Stimulated activated CD8-positive, alpha-beta memory T cell treated with anti-CD3 and anti-CD28 coated beads, Interleukin-12 subunit alpha, Interleukin-12 subunit beta, amount 100 ng/mL, for 1 hour (primary cell): ENCODE data around the gene CDK14.

Source experiments
- DNase-seq: peaks from one replicate; pipeline ENCODE4 v3.0.0-alpha.2; 2020; ENCODE audit warnings: low read depth

CDK14 gene

GRCh38 chr7:91005841-91006240, 409.7 kb downstream of the CDK14 start:
- no peak for DNase-seq

- no peak for DNase-seq
Observed at GRCh38 chr7:91007371-91007770, 411.2 kb downstream of the CDK14 start.

GRCh38 chr7:91013078-91013477, 417.0 kb downstream of the CDK14 start:
- DNase-seq, result no peak

GRCh38 chr7:91019686-91020385, 423.7 kb downstream of the CDK14 start:
- DNase-seq, result no peak

GRCh38 chr7:91020636-91021385, 424.7 kb downstream of the CDK14 start:
- no peak for DNase-seq

- no peak for DNase-seq
Observed at GRCh38 chr7:91021956-91022355, 425.8 kb downstream of the CDK14 start.

- no peak for DNase-seq
Observed at GRCh38 chr7:91025906-91026390, 429.8 kb downstream of the CDK14 start.

GRCh38 chr7:91029688-91030087, 433.6 kb downstream of the CDK14 start:
- DNase-seq, result no peak

GRCh38 chr7:91030680-91031380, 434.7 kb downstream of the CDK14 start:
- no peak for DNase-seq

GRCh38 chr7:91031757-91032156, 435.6 kb downstream of the CDK14 start:
- no peak for DNase-seq

GRCh38 chr7:91033574-91033973, 437.5 kb downstream of the CDK14 start:
- no peak for DNase-seq

GRCh38 chr7:91034459-91035368, 438.6 kb downstream of the CDK14 start:
- no peak for DNase-seq

- DNase-seq, result no peak
Observed at GRCh38 chr7:91039033-91039432, 442.9 kb downstream of the CDK14 start.

GRCh38 chr7:91041141-91041540, 445.0 kb downstream of the CDK14 start:
- no peak for DNase-seq

- no peak for DNase-seq
Observed at GRCh38 chr7:91041901-91042484, 445.9 kb downstream of the CDK14 start.

GRCh38 chr7:91043186-91043585, 447.1 kb downstream of the CDK14 start:
- no peak for DNase-seq

GRCh38 chr7:91043924-91044645, 448.0 kb downstream of the CDK14 start:
- DNase-seq, result no peak

- no peak for DNase-seq
Observed at GRCh38 chr7:91045606-91046005, 449.5 kb downstream of the CDK14 start.

- no peak for DNase-seq
Observed at GRCh38 chr7:91046322-91047089, 450.4 kb downstream of the CDK14 start.

GRCh38 chr7:91047636-91048035, 451.5 kb downstream of the CDK14 start:
- no peak for DNase-seq
